ENCODE data around the gene PGLYRP3.

PGLYRP3 gene, protein sequence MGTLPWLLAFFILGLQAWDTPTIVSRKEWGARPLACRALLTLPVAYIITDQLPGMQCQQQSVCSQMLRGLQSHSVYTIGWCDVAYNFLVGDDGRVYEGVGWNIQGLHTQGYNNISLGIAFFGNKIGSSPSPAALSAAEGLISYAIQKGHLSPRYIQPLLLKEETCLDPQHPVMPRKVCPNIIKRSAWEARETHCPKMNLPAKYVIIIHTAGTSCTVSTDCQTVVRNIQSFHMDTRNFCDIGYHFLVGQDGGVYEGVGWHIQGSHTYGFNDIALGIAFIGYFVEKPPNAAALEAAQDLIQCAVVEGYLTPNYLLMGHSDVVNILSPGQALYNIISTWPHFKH

DNA sequence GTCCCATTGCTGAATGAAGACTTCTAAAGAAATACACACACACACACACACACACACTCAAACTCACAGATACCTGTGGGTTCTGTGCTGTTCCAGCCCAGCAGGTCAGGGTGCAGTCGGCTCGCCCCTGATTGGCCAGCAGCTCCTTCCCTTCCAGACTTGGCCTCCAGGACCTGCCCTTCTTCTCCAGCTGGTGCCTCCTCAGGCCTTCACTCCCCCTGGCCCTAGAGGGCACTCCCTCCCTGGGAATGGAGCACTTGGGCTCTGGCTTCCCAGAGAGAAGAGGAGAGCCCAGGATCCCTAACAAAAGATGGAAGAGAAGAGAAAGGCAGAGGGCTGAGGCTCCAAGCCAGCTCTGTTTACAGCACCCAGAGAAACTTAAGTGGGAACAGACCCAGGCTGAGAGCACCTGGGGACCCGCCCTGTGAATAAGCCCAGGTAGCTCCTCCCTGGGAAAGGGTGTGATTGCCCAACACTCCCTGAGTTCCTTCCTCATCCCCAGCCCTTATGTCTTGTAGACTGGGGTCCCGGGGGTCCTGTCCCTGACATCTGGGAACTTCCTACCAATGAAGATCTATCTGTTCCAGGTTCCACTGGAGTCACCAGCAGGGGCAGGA, at the start of gene PGLYRP3:
TSS of gene PGLYRP3 (minus strand) at position 383 of the 617 bp plus-strand sequence. CDS start 2,287 bp downstream, outside the sequence.
- DNase-seq (ENCODE audit: low read depth), result no peak

DNA sequence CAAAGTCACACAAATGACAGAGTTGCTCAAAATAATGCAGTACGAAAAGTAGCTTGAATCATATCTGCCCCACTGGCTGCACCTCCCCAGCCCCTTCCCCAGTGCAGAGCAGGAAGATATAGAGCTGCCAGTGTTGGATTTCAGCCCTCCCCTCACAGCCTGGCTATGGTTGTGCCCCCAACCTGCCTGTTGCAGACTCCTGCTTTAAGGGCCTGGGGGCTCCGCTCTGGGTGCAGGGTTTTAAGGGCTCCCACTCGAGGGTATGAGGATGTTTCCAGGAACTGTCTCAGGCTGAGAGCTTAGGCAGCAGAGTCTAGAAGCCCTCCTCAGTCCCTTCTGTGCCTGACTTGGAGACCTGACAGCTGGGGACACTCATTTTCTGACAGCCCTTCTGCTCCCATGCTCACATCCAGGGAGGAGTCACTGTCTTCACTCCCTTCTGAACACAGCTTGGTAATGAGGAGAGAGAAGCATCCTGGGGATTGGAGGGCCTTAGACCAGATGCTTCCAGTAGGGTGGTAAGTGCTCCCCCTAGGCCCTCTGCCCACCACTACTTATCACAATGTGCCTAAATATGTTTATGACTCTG, 49.5 kb upstream of the PGLYRP3 start:
- no peak for DNase-seq (ENCODE audit: low read depth)

GRCh38 chr1:153361480-153362109, 48.8 kb upstream of the PGLYRP3 start:
- no peak for DNase-seq (ENCODE audit: low read depth)

GRCh38 chr1:153360592-153361479, 48.1 kb upstream of the PGLYRP3 start:
- DNase-seq (ENCODE audit: low read depth), result no peak

- DNase-seq (ENCODE audit: low read depth), result no peak
Measured at GRCh38 chr1:153360190-153360589, 47.4 kb upstream of the PGLYRP3 start.

- no peak for DNase-seq (ENCODE audit: low read depth)
Measured at GRCh38 chr1:153359241-153359640, 46.5 kb upstream of the PGLYRP3 start.

DNA sequence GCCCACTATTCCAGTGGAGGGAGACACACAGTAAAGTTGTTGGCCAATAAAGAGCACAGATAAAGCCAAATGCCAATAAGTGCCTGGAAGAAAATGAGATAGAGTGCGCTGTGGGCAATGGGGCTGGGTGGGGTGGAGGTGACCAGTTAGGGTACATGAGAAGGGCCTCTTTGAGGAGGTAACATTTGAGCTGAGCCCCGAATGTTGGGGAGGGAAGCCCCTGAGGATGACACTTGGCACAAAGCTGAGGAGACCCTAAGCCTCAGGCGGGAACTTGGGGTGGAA, 45.9 kb upstream of the PGLYRP3 start:
- no peak for DNase-seq (ENCODE audit: low read depth)

GRCh38 chr1:153357853-153358690, 45.3 kb upstream of the PGLYRP3 start, which contains the start of gene S100A9:
TSS of gene S100A9 (plus strand) at chr1:153357854. CDS start at chr1:153358284, 430 bp downstream.
- no peak for DNase-seq (ENCODE audit: low read depth)

GRCh38 chr1:153357076-153357852, 44.5 kb upstream of the PGLYRP3 start:
- DNase-seq (ENCODE audit: low read depth), result no peak

DNA sequence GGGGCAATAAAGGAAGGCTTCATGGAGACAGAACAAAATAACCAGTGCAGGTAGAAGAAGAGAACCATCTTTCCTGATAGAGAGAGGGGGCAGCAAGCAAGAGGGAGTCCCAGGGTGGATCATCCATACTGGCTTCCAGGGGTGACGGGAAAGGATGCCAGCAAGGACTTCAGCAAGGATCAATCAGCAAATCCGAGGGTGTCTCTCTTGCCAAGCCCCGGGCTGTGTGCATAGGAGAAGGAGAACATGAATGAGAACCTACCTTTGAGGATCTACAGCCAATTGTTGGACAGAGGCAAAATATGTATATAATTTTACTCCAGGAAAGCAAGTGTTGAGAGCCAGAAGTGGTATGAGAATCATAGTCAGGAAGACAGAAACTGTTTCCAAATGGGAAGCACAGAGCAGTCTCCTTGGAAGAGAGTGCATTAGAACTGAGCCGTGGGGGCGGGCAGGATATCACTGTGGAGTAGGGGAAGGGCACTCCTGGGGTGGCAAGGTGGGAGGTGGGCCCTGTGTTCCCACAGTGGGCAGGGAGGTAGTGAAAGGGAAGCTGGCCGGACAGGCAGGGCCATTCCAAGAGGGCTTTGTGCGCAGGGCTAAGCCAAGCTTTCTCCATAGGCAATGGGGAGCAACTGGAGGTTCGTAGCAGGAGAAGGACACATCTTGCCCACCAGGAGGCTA, 43.8 kb upstream of the PGLYRP3 start:
- DNase-seq (ENCODE audit: low read depth), result no peak

DNA sequence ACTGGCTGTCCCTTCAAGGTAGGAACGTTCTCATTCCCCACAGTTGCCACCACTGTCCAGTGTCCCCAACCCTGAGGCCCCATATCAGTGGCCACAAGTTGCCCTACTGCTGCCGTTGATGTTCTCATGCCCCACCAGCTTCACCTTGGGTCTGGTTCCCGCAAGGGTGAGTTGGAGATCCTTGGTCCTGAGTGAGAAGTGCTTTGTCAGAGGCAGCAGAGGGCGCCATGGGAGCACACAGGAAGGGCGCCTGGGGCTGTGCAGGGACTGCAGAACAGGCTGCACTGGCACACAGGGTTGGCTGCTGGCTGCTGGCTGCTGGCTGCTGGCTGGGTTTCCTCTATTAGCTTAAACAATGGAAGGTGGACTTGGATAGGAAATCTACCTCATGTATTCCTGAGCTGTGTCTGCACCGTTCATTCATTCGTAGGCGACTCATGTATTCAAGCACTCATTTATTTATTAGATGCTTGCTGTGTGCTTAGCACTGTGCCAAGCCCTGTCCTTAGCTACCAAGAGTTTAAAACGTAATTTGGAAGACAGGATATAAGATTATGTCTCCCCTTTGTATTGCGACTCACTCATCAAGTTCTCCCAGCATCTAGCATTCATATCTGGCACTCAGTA, 42.8 kb upstream of the PGLYRP3 start:
- DNase-seq (ENCODE audit: low read depth), result peak; percentile 73

DNA sequence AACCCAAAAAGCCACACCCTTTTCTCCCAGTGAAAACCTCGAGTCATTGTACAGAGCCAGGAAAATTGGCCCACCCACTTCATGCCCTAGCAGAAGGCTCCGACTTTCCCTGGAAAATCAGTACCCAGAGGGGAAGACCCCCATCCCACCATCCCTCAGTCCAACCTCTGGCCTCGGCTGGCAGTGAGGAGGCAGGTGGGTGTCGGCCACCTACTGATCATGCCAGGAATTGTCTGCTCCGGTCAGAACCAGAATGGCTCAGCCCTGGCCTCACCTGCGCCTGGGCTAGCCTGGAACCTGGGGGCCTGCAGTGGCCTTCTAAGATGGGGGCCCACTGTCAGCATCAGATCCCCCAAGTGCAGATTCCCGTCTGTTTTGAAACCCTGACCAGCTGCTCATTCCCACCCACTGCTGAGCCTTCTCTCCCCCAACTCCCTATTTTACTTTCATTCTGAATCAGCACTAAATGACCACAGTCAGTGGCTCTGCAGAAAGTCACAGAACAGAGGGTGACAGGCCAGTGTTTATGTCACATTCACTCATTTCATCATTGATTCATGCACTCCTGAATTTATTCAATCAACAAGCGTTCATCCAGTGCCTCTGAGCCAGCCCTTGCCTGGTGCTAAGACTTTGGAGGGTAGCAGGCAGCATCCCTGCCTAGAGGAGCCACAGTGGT, 41.9 kb upstream of the PGLYRP3 start:
- DNase-seq (ENCODE audit: low read depth), result no peak

GRCh38 chr1:153353226-153353947, 40.6 kb upstream of the PGLYRP3 start:
- DNase-seq (ENCODE audit: low read depth), result peak; percentile 6

GRCh38 chr1:153352523-153352922, 39.8 kb upstream of the PGLYRP3 start:
- peak; percentile 48 for DNase-seq (ENCODE audit: low read depth)

DNA sequence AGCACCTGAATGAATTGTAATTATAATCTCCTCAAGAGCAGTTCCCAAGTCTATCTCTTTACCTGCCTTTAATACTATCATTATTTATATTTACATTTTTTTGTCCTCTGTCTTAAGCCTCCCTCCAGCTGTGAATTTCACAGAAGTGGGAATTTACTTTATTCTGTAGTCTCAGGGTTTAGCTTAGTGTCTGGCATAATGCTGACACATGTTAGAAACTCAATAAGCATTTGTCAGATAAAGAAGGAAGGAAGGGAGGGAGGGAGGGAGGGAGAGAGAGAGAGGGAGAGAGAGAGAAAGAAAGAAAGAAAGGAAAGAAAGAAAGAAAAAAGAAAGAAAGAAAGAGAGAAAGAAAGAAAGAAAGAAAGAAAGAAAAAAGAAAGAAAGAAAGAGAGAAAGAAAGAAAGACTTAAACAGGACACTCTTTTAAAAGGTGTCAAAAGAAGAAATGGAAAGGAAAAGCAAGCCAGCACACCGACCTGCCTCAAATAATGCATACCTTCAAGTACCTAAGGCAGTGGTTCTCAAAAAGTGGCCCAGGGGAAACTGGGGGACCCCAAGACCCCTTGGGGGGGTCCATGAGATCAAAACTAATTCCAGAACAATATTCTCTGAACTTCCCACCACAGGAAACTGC, 37.7 kb upstream of the PGLYRP3 start:
- DNase-seq (ENCODE audit: low read depth), result no peak

DNA sequence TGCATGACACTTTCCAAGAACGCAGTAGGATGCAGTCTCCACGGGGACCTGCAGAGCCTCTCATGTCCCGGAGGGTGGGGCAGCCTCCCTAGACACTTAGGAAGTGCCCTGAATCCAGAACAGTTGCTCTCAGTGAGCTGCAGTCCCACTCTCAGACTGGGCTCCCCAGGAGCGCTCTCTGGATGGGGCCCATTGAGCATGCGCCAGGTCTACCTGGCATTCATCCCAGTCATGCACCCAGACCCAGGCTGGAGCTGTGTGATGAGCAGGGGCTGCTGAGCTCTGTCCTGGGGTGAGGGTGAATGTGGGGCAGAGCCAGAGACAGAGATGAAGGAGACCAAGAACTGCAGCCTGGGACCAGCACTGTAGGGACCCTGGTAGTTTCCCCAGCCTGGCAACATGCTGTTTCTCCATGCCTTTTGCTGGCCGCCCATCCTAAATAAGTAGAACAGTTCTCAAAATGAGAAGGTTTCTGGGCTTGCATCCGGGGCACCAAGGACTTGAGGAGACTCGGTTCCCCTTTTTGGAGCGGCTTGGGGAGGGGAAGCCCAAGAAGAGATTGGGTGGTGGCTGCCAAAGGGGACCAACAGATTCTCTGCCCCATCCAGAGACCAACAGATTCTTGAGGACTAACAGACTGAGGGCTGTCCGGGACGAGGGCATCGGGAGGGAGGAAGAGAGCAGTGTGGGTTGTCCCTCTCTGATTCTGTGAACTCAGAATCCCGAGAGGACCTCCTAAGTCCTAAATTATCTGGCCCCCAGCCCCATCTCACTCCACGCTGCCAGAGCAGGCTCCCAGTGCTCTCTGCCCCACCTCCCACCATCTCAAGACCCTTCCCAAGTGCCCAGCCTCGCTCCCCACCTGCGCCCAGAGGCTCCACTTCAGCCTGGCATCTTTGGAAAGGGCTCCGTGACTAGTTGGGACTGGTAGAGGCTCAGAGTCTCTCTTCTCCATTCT, 36.9 kb upstream of the PGLYRP3 start:
- no peak for DNase-seq (ENCODE audit: low read depth)
